ENCODE measurements around the gene CPM. TPM values are rescaled to one million over a fixed set of nuclear protein-coding genes. Genes with fewer than 3 reads are reported as not detected.
"Not testable (repeated sequence)": the region's sequence is repeated elsewhere in the genome, so short reads cannot be mapped to it uniquely, and the experiment has no call there.

Gene CPM
- polyA plus RNA-seq, 1 experiment, result 5.8 TPM

GRCh38 chr12:68808388-68809189 is 124.4 kb downstream of the CPM start:
- POLR2A ChIA-PET, result interaction anchor here (0.6 to 1.1 kb wide), 3 partner anchors 22 to 63 kb away, joined by 4 to 7 read pairs (median 5); partner anchors contain the start of gene SLC35E3
- peaks cover 5% of the 10 kb centered on the region; the same call in 1 of the 2 replicates for H3K36me3 ChIP-seq (ENCODE audit: control insufficient read depth, insufficient read depth, low read length)
- no peak for TF ChIP-seq CTCF (IDR thresholded peaks at IDR 0.05; ENCODE audit: insufficient read depth, low read depth, low read length)
- CTCF ChIA-PET, result interaction anchor here (0.6 to 1.8 kb wide), 8 partner anchors 9 to 459 kb away, joined by 3 to 16 read pairs (median 4); no protein-coding TSS in a partner anchor
- H3K27me3 ChIP-seq (ENCODE audit: control insufficient read depth, insufficient read depth, low read length), result no peaks in the 10 kb centered on the region
- H3K4me3 ChIP-seq (ENCODE audit: low read depth, low read length), result peak overlapping the region; percentile 100
- DNase-seq (ENCODE audit: low read depth), result peak; percentile 71

- Histone ChIP-seq H3K27me3 (ENCODE audit: control insufficient read depth, insufficient read depth, low read length) (no peaks in the 10 kb centered on the region), H3K4me3 (ENCODE audit: low read depth, low read length) (peak within 1 kb of the TSS; percentile 100), H3K36me3 (ENCODE audit: control insufficient read depth, insufficient read depth, low read length) (peaks cover 5% of the 10 kb centered on the region; the same call in 1 of the 2 replicates)
- peak; percentile 62 for TF ChIP-seq CTCF (IDR thresholded peaks at IDR 0.05; ENCODE audit: insufficient read depth, low read depth, low read length)
- DNase-seq (ENCODE audit: low read depth), result peak; percentile 41
- ChIA-PET POLR2A (interaction anchor here (0.6 kb wide), 2 partner anchors 43 to 134 kb away, joined by 4 to 5 read pairs; no protein-coding TSS in a partner anchor), CTCF (interaction anchor here (0.7 to 1.8 kb wide), 5 partner anchors 11 to 448 kb away, joined by 3 to 16 read pairs (median 4); no protein-coding TSS in a partner anchor)
Measured at GRCh38 chr12:68807576-68808387, 125.2 kb downstream of the CPM start, which contains the start of gene MDM2. Gene MDM2, plus strand, starts transcription at chr12:68808177. Its CDS starts 301 bp downstream, at chr12:68808478.

GRCh38 chr12:68807274-68807575 is 125.7 kb downstream of the CPM start:
- POLR2A ChIA-PET, result interaction anchor here (0.7 kb wide), 1 partner anchor 150 kb away, joined by 4 read pairs; no protein-coding TSS in a partner anchor

GRCh38 chr12:68806488-68807237 is 126.3 kb downstream of the CPM start:
- DNase-seq (ENCODE audit: low read depth), result no peak
- ChIA-PET CTCF (interaction anchor here (1.7 to 1.8 kb wide), 2 partner anchors 10 to 15 kb away, joined by 6 to 16 read pairs; no protein-coding TSS in a partner anchor), POLR2A (interaction anchor here (0.7 kb wide), 1 partner anchor 150 kb away, joined by 4 read pairs; no protein-coding TSS in a partner anchor)
- TF ChIP-seq CTCF (IDR thresholded peaks at IDR 0.05; ENCODE audit: insufficient read depth, low read depth, low read length), result no peak
- Histone ChIP-seq H3K27me3 (ENCODE audit: control insufficient read depth, insufficient read depth, low read length) (no peaks in the 10 kb centered on the region), H3K36me3 (ENCODE audit: control insufficient read depth, insufficient read depth, low read length) (no peaks in the 10 kb centered on the region; the same call in 1 of the 2 replicates), H3K4me3 (ENCODE audit: low read depth, low read length) (no peak overlapping the region)

More at GRCh38 chr12:68807274-68807575, 125.7 kb downstream of the CPM start:
- H3K4me3 ChIP-seq (ENCODE audit: low read depth, low read length), result peak overlapping the region; percentile 100
- H3K27me3 ChIP-seq (ENCODE audit: control insufficient read depth, insufficient read depth, low read length); H3K36me3 ChIP-seq (ENCODE audit: control insufficient read depth, insufficient read depth, low read length); DNase-seq (ENCODE audit: low read depth): not testable (repeated sequence)
- CTCF ChIA-PET, result interaction anchor here (0.7 to 1.8 kb wide), 5 partner anchors 11 to 448 kb away, joined by 3 to 16 read pairs (median 4); no protein-coding TSS in a partner anchor

GRCh38 chr12:68805592-68806120 is 127.3 kb downstream of the CPM start:
- no peak for TF ChIP-seq CTCF (IDR thresholded peaks at IDR 0.05; ENCODE audit: insufficient read depth, low read depth, low read length)
- DNase-seq (ENCODE audit: low read depth), result no peak
- CTCF ChIA-PET, result no interaction called here
- Histone ChIP-seq H3K4me3 (ENCODE audit: low read depth, low read length) (no peak overlapping the region), H3K36me3 (ENCODE audit: control insufficient read depth, insufficient read depth, low read length) (no peaks in the 10 kb centered on the region; the same call in 1 of the 2 replicates), H3K27me3 (ENCODE audit: control insufficient read depth, insufficient read depth, low read length) (no peaks in the 10 kb centered on the region)
- POLR2A ChIA-PET, result no interaction called here
